Measurements from ENCODE around the gene PLEKHF1.
"Not testable (repeated sequence)": the region's sequence is repeated elsewhere in the genome, so short reads cannot be mapped to it uniquely, and the experiment has no call there.

Gene PLEKHF1, protein sequence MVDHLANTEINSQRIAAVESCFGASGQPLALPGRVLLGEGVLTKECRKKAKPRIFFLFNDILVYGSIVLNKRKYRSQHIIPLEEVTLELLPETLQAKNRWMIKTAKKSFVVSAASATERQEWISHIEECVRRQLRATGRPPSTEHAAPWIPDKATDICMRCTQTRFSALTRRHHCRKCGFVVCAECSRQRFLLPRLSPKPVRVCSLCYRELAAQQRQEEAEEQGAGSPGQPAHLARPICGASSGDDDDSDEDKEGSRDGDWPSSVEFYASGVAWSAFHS

DNA sequence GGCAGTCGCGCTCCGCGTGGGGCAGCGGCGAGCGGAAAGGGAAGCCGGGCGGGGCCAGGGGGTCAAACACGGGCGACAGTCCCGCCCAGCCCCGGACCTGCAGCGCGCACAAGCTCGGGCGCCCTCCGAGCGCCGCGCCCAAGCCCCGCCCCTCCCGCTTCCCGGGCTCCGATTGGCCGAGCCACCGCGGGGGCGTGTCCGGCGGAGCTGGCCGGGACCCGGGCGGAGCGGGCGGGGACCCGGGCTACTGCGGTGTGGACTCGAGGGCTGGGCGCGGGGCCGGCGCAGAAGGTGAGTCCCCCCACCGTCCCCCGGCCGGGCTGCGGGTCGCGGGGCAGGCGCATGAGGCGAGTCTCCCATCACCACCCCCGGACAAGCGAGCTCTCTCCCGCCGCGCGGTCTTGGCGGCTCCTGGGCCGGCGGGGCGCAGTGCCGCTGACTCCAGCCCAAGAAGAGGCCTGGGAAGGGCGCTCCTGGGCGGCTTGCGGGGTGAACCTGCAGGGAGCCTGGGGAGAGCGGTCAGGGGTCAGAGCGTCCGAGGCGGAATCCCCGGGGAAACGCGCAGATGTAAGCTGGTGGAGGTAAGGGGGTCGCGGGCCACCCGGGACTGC lies at the start of gene PLEKHF1:
PLEKHF1 (plus strand) TSS at position 247 of the 611 bp plus-strand sequence. CDS start 8,379 bp downstream, outside the sequence.
- DNase-seq, result peak; percentile 54

DNA sequence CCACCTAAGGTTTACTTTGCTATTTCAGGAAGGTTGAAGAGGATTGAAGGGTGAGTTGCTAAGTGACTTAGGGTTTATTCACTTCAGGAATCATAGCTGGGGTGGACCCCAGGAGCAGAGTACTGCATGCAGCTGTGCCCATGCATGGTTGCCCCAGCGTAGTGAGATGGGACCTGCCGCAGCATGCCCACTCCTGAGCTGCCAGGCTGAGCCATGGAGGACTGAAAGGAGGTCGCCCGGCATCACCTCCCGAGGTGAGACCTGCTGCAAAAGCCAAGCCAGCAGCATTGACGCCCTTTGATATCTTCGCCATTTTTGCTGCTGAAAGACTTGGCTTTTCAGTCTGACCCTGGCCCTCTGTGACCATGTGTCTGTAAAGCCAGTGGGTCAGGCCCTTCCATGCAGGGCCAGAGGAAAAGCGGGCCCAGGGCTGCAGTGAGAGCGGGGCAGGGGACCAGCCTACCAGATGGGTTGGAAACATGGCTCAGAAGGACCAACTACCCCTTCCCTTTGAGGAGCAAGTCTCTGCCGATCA lies 49.3 kb upstream of the PLEKHF1 start:
- no peak for DNase-seq

DNA sequence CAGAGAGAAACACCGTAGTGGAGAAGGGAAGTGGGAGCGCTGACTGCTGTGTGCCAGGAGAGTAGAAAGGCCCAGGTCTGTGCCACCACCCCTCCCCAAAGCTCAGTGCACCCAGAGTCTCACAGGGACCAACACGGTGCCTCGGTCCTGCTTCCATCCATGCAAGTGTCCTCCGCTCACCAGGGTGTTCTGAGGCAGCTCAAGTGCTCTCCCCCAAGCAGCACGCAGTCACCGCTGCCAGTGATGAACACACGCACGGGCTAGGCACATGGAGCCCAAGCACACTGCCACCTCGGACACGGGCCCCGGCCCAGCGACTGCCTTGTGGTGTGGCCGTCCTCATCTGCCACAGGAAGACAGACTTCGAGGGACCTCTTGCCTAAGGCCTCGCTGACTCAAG lies 48.7 kb upstream of the PLEKHF1 start:
- DNase-seq, result no peak

DNA sequence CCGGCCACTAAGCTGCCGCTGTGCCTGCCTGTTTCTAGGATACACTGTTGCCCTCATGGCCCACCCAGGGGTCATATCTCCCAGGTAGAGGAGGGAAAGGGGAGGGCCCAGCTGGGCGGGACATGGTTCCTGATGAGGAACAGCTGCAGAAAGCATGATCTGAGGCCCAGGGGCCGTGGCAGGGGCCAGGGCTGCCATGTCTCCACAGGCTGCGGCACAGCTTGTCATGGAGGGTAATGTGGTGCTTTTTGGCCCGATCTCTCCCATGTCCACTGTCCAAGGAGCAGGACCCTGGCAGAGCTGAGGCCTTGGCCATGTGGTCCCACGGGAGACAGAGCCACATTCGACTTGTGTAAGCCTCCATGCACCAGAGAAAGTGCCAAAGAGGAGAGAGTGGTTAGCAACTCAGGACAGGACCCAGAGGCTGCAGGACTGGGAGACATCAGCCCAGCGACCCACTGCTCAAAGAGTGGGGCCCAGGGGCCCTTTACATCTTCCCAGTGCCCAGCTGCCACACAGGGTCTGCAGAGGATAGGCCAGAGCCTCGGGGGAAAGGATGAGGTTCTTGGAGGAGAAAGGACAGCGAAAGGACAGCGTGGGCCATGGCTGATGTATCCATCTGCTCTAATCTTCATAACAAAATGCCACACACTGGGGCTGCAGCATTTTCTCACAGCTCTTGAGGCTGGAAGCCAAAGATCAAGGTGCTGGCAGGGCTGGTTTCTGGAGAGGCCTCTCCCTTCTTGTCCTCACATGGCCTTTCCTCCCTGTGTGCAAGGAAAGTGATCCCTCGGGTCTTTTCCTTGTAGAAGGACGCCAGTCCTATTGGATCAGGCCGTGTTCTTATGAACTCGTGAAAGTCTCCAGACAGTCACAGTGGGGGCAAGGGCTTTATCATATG lies 47.6 kb upstream of the PLEKHF1 start:
- no peak for DNase-seq

DNA sequence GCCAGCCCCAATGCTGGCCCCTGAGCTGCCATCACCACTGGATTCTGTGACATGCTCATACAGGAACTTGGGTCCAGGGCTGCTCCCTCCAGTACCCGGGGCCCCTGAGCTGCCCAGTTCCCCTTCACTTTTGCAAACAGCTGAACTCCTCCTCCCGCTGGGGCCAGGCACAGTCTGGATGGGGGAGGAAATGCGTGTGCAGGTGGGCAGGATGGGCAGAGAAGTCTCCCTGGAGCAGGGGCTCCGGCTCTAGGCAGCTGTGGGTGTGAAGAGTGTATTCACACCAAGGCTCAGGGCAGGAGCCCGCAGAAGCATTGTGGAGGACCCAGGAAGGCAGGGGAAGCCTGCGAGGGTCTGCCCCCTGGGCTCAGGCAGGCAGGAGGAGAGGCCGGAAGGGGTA lies 46.8 kb upstream of the PLEKHF1 start:
- DNase-seq, result no peak

DNA sequence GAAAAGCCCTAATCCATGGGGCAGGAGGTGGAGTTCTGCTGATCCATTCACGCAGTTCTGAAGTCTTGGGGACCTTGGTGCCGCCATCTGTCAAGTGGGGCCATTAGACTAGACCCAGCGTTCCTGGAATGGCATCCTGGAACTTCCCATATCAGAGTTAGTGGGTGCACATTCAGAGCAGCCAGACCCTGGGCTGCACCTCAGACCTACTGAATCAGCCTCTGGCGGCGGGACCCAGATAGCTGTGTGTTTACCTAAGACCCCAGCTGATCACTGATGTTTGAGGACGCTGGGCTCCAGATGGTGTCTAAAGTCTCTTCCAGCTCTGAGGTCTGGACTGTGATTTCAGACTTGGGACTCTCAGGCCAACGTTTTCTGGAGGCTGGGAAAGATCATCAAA lies 46.4 kb upstream of the PLEKHF1 start:
- no peak for DNase-seq

DNA sequence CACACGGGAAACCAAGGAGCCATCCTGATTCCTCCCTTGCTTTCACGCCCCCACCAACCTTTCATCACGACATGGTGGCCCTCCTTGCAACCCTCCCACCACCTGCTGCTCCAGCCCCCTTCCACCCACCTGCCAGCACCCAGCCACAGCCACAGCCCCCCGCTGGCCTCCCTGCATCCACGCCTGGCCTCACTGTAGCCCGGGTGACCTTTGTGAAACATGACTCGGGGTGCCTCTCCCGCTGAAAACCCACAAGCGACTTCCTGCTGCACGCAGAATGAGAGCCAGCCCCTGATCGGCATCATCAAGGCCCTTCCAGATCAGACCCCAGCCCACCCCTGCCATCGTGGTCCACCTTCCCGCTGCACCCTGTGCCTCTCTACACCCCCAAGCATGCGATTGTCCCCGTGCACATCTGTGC lies 44.3 kb upstream of the PLEKHF1 start:
- no peak for DNase-seq

DNA sequence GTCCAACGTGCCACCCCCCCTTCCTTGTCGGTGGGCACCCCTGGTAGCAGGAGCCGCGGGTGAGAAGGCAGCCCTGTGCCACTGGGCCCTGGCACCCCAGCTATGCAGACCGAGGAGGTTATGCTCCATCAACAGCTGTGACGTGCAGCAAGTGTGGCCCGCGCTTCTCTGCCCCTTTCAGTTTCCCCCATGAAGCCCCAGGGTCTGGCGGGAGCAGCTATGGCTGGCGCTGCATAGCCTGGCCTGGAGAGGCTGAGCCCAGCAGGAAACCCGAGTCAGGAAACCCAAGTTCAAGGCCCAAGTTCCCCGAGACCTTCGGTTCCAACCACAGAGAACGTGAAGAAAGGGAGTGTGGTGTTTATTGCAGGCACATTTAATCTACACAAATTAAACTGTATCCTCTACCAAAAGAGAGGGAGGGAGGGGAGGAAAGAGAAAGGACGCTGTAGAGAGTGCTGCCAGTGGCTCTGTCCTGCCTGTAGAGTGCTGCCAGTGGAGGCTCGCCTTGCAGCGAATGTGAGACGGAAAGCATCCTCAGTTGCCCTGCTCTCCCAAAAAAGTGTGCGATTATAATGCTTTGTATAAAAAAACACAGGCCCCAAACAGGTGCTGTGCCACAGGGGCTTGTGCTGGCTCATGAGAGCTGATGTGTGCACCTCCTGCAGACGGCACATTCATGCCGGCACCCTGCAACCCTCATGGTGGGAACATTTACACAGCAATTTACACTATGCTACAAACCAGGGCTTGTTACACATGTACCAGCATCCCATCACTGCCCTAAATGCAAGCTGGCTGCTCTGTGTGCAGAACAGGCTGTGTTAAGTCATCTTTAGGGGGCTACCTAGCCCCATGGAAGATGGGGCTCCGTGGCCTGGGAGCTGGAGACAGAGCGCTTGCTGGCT lies 42.8 kb upstream of the PLEKHF1 start:
- no peak for DNase-seq

DNA sequence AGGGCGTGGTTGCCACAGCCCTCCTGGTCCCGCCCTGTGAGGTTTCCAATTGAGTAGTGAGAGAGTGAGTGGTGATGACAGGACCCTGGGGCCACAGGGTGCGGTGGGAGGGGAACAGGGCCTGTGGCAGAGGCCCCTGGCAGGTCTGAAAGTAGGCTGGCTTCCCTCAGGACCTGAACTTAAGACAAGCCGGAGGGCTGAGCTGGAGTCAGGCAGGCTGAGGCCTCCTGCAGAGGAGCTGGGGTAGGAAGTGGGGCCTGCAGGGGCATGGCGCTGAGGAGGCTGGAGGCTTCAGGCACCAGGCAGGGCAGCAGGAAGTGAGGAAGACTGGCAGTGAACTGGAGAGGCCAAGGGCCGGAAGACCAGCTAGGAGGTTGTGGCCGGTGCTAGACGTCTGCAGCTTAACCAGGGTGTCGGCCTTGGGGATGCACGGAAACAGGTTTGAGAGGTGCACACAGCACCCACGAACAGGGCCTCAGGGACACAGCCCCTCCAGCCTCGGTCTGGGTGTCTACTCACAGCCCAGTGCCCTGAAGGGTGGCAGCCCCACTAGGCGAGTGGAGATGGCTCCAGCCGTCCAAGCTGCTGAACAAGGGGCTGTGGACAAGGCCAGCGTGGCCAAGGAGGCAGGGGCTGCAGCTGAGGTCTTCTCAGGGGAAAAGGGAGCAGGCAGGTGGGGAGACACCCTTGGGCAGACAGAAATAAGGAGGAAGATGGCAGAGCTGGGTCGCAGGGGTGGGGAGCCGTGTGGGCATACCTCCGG lies 41.4 kb upstream of the PLEKHF1 start:
- no peak for DNase-seq

DNA sequence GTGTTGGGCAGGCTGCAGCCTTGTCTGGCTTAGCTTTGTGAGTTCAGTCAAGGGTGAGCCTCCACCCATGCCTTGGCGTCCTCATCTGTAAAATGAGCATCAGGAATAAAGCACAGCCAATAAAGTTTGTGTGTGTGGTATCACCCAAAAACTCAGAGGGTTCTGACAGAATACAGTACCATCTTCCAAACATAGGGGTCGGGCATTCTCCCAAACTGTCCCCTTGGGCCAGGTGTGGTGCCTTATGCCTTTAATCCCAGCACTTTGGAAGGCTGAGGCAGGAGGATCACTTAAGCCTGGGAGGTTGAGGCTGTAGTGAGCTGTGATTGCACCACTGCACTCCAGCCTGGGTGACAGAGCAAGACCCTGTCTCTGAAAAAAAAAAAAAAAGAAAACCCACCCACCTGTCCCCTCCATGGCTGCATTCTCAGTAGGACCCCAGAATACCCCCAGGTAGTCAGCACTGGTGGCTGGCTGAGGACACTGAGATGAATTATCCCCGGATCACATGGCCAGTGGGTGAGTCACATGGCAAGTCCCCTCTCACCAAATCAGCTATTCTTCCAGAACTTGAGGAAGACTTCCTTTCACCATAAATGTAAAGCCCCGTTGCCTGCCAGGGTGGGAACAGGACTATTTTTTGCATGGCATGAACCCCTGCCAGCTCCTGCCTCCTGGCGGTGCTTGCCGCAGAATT lies 40.6 kb upstream of the PLEKHF1 start:
- DNase-seq, result no peak

DNA sequence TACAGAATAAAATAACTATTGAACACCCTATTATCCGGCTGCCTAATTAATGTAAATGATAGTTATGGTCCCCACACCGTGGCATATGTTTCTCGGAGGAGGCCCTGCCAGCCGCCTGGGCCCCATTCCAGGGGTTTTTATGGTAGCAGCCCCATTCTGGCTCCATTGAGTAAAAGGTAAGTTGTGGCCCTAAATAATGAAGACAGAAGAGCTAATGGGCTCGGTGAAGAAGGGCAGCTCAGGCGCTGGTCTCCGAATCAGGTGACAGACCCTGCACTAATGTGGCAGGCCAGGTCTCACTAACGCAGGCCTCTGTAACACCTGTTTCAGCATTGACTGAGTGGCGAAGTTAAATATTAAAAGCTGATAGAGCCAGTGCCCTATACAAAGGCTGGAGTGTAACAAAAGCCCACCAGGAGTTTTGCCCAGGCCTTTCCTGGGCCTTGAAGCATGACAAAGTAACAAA lies 40.0 kb upstream of the PLEKHF1 start:
- DNase-seq, result no peak

DNA sequence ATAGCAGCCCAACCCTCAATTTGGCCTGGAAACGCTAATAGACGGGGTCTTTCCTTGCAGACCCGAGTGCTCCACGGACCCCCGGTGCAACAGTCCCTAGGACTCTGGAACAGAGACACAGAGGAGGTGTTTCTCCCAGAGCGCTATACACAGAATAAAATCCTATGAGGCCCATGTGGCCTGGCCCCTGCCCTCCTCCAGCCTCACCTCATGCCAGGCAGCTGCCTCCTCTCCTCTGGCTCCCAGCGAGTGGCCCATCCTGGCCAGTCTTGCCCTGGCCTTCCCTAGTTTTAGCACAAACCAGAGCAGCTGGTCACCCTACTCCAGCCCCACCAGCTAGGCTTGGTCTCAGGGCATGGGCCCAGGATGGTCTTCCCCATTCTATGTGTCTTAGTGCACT lies 38.9 kb upstream of the PLEKHF1 start:
- no peak for DNase-seq

DNA sequence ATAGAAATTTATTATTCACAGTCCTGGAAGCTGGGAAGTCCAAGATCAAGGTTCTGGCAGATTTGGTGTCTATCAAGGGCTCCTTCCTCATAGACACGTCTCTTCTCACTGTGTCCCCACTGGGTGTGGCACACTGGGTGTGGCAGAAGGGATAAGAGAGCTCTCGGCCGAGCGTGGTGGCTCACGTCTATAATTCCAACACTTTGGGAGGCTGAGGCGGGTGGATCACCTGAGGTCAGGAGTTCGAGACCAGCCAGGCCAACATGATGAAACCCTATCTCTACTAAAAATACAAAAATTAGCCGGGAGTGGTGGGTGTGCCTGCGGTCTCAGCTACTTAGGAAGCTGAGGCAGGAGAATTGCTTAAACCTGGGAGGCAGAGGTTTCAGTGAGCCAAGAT lies 38.4 kb upstream of the PLEKHF1 start:
- DNase-seq, result not testable (repeated sequence)

DNA sequence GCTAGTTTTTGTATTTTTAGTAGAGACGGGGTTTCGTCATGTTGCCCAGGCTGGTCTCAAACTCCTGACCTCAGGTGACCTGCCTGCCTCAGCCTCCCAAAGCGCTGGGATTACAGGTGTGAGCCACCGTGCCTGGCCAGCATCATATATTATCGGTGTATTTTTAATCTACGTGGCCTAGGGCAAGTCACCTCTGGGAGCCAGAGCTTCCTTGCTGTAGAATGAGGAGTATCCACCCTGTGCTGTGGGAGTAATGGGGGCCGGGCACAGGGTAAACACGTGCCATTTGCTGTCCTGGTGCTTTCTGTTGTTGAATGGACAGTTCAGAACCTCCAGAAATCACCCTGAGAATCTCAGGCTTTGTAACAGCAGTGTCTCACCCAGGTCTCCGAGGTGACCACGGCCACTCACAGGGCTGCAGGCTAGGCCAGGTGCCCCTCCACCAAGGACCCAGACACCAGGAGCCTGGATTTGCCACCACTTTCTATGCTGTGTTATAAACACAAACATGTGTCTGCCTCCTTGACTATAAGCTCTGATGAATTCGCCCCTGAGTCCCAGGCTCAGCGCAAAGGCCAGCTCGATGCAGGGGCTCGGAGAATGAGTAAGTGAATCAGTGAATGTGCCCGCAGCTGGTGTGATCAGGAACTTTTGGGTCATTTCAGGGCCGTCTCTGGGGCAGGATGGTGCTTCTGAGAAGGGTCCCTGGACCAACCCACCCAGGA lies 36.4 kb upstream of the PLEKHF1 start:
- no peak for DNase-seq

DNA sequence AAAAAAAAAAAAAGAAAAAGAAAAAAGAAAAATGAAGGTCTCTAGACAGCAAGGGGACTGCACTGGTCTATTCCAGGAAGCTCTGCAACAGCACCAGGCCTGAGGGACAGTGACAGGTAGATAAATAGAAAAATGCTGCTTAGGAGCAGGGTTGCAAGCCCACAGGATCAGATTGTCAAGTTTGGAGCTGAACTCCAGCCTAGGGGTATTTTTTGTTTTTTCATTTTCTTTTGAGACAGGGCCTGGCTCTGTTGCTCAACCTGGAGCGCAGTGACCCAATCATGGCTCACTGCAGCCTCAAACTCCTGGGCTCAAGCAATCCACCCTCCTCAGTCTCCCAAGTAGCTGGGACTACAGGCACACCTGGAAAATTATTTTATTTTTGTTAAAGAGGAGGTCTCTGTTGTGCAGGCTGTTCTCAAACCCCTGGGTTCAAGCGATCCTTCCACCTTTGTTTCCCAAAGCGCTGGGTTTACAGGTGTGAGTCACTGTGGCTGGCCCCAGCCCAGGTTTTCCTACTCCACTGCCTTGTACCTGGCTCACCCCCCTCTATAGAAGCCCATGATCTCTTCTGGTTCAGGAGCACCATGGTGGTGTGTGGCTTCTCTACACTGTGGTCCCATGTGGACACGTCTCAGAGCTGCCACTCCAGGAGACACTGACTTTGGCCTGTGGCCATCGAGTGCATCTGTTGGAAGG lies 35.3 kb upstream of the PLEKHF1 start:
- DNase-seq, result no peak

DNA sequence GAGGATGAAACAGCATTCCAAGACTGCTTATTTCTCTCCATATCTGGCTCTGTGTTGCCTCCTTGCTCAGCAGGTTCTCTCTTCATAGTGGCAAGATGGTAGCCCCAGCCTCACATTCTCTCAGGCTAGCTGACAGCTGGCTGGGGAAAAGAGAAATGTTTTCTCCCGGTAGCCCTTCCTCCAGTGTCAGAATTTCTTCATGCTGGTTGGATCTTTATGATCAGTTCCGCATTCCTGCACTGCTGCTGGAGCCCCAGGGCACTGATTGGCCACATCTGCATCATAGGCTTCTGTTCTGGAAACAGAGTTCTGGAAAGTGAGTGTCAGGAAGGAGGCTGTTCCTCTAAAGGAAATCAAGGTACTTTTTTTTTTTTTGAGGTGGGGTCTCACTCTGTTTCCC lies 34.6 kb upstream of the PLEKHF1 start:
- no peak for DNase-seq

DNA sequence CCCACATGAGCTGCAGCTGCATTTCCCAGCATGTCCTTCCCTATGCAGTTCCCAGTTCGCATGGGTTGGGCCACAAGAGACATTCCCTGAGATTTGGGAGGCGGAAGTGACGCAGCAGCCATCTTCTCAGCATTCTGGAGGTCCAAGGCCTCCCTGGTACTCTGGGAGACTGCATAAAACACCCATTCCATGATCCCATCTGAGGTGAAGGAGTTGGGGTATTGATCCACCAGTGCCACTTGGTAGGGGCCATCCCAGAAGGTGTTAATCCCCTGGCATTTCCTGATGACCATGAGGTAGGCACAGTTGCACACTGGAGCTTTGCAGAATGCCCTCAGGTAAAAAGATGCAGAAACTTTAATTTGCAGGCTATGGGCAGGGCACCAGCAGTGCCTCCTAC lies 33.8 kb upstream of the PLEKHF1 start:
- no peak for DNase-seq

DNA sequence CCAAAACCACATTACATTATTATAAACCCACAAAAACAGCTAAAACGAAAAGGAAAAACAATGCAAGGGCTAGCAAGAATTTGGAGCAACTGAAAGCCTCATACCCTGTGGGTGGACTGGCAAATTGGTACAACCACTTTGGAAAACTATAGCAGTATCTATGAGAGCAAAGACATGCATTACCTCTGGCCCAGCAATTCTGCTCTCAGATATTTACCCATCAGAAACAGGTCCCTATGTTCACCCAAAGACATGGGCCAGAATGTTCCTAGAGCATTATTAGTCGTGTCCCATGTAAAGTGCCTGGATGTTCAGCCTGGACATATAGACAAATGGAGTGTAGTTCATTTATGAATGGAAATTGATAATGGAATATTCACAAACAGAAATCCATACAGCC lies 31.3 kb upstream of the PLEKHF1 start:
- DNase-seq, result no peak

DNA sequence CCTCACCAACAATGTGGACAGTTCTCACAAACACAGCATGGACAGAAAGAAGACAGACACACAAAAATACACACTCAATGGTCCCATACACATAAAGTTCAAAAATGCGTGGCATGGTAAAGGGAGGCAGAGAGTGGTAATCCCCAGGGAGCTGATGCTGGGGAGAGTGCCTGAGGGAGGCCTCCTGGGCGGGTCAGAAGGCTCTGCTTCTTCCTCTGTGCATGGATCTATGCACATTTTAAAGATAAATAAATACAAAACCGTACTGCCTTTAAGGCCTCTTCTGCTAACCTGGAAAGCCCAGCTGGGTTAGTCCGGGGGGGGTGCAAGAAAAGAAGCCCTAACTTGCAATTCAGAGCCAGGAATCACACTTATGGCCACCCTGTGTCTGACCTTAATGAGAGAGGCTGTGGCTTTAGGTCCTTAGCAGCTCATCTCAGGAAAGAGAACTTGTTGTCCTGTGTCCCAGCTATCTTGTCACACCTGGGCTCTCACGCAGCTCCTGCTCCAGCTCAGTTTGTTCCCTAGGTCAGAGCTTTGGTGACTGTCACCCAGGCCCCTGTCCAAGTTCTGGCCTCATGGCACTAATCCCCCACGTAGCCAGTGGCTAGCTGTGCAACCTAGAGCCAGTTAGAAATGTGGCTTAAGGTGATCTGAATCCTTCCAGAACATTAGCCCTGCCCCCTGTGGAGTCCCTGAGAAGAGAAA lies 30.7 kb upstream of the PLEKHF1 start:
- no peak for DNase-seq

Data from NCI-H510A treated with DMSO at 0.1 percent for 48 hours (cell line).